ENCODE measurements around the gene MPPED1. TPM values are rescaled to one million over a fixed set of nuclear protein-coding genes. Genes with fewer than 3 reads are reported as not detected.

MPPED1 gene
- total and polyA plus RNA-seq, 2 of the 13 experiments (the other 11 are each of a cell fraction or from before 2014, with no cell fraction given), result 0.77 TPM; not detected in 1

DNA sequence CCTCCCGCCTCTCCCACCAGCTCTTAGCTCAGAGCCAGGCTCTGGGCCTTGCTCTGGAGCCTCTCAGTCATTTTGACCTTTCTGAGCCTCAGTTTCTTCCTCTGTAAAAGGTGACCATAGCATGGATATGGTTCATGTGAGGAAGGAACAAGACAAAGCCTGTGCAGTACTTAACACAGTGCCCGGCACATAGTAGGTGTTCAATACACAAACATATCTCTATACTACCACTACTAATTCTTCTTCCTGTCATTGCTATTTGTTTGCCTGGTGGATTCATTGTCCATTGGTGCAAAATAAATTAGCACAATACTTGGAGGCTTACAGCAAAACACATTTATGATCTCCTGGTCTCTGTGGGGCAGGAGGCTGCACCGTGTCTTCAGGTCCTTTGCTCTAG is 21.6 kb upstream of the MPPED1 start:
- POLR2A ChIA-PET, result interaction anchor here (1.0 kb wide), 1 partner anchor 12 kb away, joined by 6 read pairs; no protein-coding TSS in a partner anchor
- no peak for FAIRE-seq

DNA sequence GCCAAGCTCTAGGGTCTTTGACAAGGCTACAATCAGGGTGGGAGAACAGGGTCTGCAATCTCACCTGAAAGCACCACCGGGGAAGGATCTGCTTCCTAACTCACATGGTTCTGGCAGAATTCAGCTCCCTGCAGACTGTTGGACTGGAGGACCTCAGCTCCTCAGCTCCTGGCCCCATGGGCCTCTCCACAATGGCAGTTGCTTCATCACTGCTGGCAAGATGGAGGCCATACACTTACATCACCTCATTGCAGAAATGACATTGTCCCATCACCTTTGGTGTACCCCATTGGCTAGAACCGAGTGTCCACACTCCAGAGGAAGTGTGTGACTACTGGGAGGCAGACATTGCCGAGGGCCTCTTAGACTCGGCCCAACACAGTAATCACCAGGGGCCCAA is 20.9 kb upstream of the MPPED1 start:
- CTCF ChIA-PET (ENCODE audit: low intra/inter-chr PET ratio, low total read pairs), result no interaction called here
- H3K4me1 ChIP-seq (ENCODE audit: insufficient read depth, low read length), result peaks cover 79% of the 10 kb centered on the region
- in situ Hi-C loops (cut with HindIII; ENCODE audit: extremely low pct_ligation_motif_present, low pct_unique_long_range_greater_than_20kb) (no loop called here), intact Hi-C loops (cut with micrococcal nuclease; ENCODE audit: unreplicated experiment) (no loop called here)
- no peak for FAIRE-seq
- no TSS peak for BruUV-seq (replicated peaks)
- no peaks in the 10 kb centered on the region for H3K36me3 ChIP-seq (replicated peaks in 1 of 2; ENCODE audit: control insufficient read depth in 1 of 2, insufficient read depth in 2 of 2, low read length in 2 of 2)
- H2AFZ ChIP-seq (ENCODE audit: low read length), result no peak overlapping the region
- no peak for ATAC-seq
- H3K27ac ChIP-seq (ENCODE audit: extremely low read length, insufficient read depth, low read length), result peak overlapping the region; percentile 59
- DNase-seq (ENCODE audit: low spot score), result no peak
- peaks cover 0 to 3% of the 10 kb centered on the region in 2 experiments; a peak in 1 of 5 replicates for H3K27me3 ChIP-seq (ENCODE audit: control insufficient read depth in 1 of 2, insufficient read depth in 2 of 2, low read length in 2 of 2)
- POLR2A ChIA-PET, result no interaction called here
- H3K79me2 ChIP-seq (ENCODE audit: insufficient read depth, low read length), result no peaks in the 10 kb centered on the region
- H4K20me1 ChIP-seq (ENCODE audit: insufficient read depth, low read length), result no peaks in the 10 kb centered on the region
- H3K9ac ChIP-seq (ENCODE audit: insufficient read depth, low read depth, low read length), result no peak overlapping the region
- peak overlapping the region in 1 of 3 experiments; percentile 5; a peak in 1 of 6 replicates for H3K4me3 ChIP-seq (replicated peaks in 1 of 3; ENCODE audit: insufficient read depth in 1 of 3, low read depth in 2 of 3, low read length in 3 of 3)
- no peaks in the 10 kb centered on the region for H3K9me3 ChIP-seq (ENCODE audit: low read length)
- WGBS (ENCODE audit: low lambda C conversion rate), result 0% methylated on average over 2 of the region's 4 CpGs
- H3K4me2 ChIP-seq (ENCODE audit: low read depth, low read length), result peak overlapping the region; percentile 31
- TF ChIP-seq ZNF772 (CRISPR knock-in tag; IDR thresholded peaks at IDR 0.05) (no peak), HDAC1 (CRISPR knock-in tag; IDR thresholded peaks at IDR 0.05) (no peak), JUNB (CRISPR knock-in tag; IDR thresholded peaks at IDR 0.05; ENCODE audit: borderline replicate concordance) (no peak), ZKSCAN8 (CRISPR knock-in tag; IDR thresholded peaks at IDR 0.05; ENCODE audit: borderline replicate concordance) (no peak), RBM39 (IDR thresholded peaks at IDR 0.05; ENCODE audit: low read depth, low read length, poor library complexity, severe bottlenecking) (no peak), CEBPG (CRISPR knock-in tag; IDR thresholded peaks at IDR 0.05) (peak; percentile 62), ZFX (CRISPR knock-in tag; IDR thresholded peaks at IDR 0.05; ENCODE audit: low read depth) (0 out of 2 replicates have a peak, but pooled peaks have one; percentile 2), NKX3-1 (CRISPR knock-in tag; IDR thresholded peaks at IDR 0.05) (no peak)
- TF ChIP-seq, protein P1, sequence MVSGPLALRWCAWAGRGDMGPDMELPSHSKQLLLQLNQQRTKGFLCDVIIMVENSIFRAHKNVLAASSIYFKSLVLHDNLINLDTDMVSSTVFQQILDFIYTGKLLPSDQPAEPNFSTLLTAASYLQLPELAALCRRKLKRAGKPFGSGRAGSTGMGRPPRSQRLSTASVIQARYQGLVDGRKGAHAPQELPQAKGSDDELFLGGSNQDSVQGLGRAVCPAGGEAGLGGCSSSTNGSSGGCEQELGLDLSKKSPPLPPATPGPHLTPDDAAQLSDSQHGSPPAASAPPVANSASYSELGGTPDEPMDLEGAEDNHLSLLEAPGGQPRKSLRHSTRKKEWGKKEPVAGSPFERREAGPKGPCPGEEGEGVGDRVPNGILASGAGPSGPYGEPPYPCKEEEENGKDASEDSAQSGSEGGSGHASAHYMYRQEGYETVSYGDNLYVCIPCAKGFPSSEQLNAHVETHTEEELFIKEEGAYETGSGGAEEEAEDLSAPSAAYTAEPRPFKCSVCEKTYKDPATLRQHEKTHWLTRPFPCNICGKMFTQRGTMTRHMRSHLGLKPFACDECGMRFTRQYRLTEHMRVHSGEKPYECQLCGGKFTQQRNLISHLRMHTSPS (CRISPR knock-in tag; IDR thresholded peaks at IDR 0.05; ENCODE audit: low read depth), result no peak
- TF ChIP-seq, protein P2, sequence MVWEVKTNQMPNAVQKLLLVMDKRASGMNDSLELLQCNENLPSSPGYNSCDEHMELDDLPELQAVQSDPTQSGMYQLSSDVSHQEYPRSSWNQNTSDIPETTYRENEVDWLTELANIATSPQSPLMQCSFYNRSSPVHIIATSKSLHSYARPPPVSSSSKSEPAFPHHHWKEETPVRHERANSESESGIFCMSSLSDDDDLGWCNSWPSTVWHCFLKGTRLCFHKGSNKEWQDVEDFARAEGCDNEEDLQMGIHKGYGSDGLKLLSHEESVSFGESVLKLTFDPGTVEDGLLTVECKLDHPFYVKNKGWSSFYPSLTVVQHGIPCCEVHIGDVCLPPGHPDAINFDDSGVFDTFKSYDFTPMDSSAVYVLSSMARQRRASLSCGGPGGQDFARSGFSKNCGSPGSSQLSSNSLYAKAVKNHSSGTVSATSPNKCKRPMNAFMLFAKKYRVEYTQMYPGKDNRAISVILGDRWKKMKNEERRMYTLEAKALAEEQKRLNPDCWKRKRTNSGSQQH (CRISPR knock-in tag; IDR thresholded peaks at IDR 0.05; ENCODE audit: low read depth), result no peak
- TF ChIP-seq, protein P3, sequence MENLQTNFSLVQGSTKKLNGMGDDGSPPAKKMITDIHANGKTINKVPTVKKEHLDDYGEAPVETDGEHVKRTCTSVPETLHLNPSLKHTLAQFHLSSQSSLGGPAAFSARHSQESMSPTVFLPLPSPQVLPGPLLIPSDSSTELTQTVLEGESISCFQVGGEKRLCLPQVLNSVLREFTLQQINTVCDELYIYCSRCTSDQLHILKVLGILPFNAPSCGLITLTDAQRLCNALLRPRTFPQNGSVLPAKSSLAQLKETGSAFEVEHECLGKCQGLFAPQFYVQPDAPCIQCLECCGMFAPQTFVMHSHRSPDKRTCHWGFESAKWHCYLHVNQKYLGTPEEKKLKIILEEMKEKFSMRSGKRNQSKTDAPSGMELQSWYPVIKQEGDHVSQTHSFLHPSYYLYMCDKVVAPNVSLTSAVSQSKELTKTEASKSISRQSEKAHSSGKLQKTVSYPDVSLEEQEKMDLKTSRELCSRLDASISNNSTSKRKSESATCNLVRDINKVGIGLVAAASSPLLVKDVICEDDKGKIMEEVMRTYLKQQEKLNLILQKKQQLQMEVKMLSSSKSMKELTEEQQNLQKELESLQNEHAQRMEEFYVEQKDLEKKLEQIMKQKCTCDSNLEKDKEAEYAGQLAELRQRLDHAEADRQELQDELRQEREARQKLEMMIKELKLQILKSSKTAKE (CRISPR knock-in tag; IDR thresholded peaks at IDR 0.05; ENCODE audit: borderline replicate concordance), result no peak

More for the DNA sequence above, 21.6 kb upstream of the MPPED1 start:
- H3K79me2 ChIP-seq (ENCODE audit: insufficient read depth, low read length), result no peaks in the 10 kb centered on the region
- in situ Hi-C loops (cut with HindIII; ENCODE audit: extremely low pct_ligation_motif_present, low pct_unique_long_range_greater_than_20kb) (no loop called here), intact Hi-C loops (cut with micrococcal nuclease; ENCODE audit: unreplicated experiment) (no loop called here)
- TF ChIP-seq PHF21A (CRISPR knock-in tag; IDR thresholded peaks at IDR 0.05) (no peak), ZKSCAN1 (IDR thresholded peaks at IDR 0.05; ENCODE audit: low read length) (peak; percentile 77; the same call in 1 of the 2 replicates)
- TF ChIP-seq, protein P4, sequence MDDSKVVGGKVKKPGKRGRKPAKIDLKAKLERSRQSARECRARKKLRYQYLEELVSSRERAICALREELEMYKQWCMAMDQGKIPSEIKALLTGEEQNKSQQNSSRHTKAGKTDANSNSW (CRISPR knock-in tag; IDR thresholded peaks at IDR 0.05; ENCODE audit: borderline replicate concordance), result no peak
- H3K36me3 ChIP-seq (replicated peaks in 1 of 2; ENCODE audit: control insufficient read depth in 1 of 2, insufficient read depth in 2 of 2, low read length in 2 of 2), result no peaks in the 10 kb centered on the region
- no peak overlapping the region for H3K9ac ChIP-seq (ENCODE audit: insufficient read depth, low read depth, low read length)
- H3K9me3 ChIP-seq (ENCODE audit: low read length), result no peaks in the 10 kb centered on the region
- no TSS peak for BruUV-seq (replicated peaks)
- peaks cover 72% of the 10 kb centered on the region for H3K4me1 ChIP-seq (ENCODE audit: insufficient read depth, low read length)
- no peaks in the 10 kb centered on the region for H3K27me3 ChIP-seq (ENCODE audit: control insufficient read depth in 1 of 2, insufficient read depth in 2 of 2, low read length in 2 of 2)
- no peak for DNase-seq (ENCODE audit: low spot score)
- CTCF ChIA-PET (ENCODE audit: low intra/inter-chr PET ratio, low total read pairs), result no interaction called here
- no peaks in the 10 kb centered on the region for H4K20me1 ChIP-seq (ENCODE audit: insufficient read depth, low read length)
- ATAC-seq, result no peak
- no peak overlapping the region for H3K27ac ChIP-seq (ENCODE audit: extremely low read length, insufficient read depth, low read length)
- no peak overlapping the region for H3K4me2 ChIP-seq (ENCODE audit: low read depth, low read length)
- H2AFZ ChIP-seq (ENCODE audit: low read length), result no peak overlapping the region
- 90% methylated on average over 3 of the region's 3 CpGs for WGBS (ENCODE audit: low lambda C conversion rate)
- no peak overlapping the region for H3K4me3 ChIP-seq (replicated peaks in 1 of 3; ENCODE audit: insufficient read depth in 1 of 3, low read depth in 2 of 3, low read length in 3 of 3)
